Mucosa of gallbladder (tissue), 1 donor: ENCODE measurements around the gene CYP4Z1. TPM values are rescaled to one million over a fixed set of nuclear protein-coding genes. Genes with fewer than 3 reads are reported as not detected.
"Not testable (repeated sequence)": the region's sequence is repeated elsewhere in the genome, so short reads cannot be mapped to it uniquely, and the experiment has no call there.

Source experiments
- DNase-seq: peaks from one replicate; pipeline ENCODE4 v3.0.0-alpha.2; 2020; ENCODE audit warnings: low spot score
- total RNA-seq: library from RNA; stranded (reverse); gene quantifications from one replicate; pipeline ENCODE4 v1.2.1, GENCODE V29; 2021
- donor health status: DM: no; HTN: no; CAD: no.

CYP4Z1 gene
- total RNA-seq, 1 donor from 2014 or later: not detected

DNA sequence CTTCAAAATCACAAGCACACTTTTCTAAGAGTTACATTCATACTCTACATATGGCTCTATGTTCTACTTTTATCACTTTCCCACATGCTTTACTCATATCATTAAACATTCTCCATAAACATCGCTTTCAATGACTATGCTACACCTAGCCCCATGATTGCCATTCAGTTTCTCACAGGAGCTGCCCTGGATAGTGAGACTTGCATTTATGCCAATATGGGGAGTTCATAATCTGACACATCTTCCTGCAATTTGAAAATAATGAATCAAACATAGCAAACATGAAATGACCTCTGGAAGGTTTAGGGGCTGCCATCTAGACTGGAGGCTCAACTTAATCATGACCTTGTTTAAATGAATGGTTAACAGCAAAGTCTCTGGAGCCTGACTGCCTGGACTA, 61.2 kb downstream of the CYP4Z1 start:
- no peak for DNase-seq

DNA sequence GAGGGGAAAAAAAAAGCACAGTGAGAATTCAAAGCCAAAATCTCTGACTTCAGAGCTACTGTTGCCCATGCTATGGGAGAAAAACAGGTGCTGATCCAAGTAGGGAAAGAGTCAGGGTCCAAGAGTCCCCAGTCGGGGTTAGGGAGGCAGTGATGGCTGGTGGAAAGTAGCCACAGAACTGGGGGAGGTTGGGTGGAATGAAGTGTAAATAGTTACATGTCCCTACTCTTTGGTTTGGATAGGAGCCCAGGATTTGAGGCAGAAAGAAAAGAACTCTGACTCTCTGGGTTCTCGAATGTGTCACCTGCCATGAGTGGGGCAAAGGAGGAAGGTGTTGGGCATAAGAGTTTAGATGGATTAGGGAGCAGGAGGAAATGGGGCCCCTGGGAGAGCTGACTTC, 61.8 kb downstream of the CYP4Z1 start:
- DNase-seq: not testable (repeated sequence)

DNA sequence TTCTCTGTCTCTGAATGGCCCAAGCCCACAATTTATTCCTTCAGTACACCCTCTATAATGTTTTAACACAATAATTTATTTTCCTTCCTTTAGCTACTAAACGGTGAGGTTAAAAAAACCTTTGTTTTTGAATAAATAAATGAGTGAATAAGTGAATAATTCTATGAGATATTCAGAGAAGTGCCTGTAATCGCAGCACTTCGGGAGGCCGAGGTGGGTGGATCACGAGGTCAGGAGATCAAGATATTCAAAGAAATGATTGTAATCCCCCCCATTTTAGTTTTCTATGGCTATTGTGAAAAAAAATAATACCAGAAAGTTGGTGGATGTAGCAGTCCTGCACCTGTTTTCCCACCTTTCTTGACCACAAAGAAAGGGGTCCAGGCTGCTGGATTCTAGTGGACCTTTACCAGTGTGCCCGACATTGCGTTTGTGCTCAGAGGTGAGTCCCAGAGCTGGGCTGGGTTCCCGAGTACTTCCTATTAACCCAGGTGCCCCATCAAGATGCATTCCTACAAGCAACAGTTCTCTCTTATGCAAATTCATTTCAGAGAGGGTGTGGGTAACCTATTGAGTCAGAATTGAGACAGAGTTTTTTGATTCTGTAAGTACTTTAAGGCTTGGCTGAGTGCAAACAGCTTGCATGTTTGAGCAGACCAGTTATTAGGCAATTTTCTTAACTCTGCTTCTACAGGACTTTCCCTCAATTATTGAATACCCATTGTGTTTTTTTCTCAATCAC, 62.6 kb downstream of the CYP4Z1 start:
- DNase-seq: not testable (repeated sequence)

DNA sequence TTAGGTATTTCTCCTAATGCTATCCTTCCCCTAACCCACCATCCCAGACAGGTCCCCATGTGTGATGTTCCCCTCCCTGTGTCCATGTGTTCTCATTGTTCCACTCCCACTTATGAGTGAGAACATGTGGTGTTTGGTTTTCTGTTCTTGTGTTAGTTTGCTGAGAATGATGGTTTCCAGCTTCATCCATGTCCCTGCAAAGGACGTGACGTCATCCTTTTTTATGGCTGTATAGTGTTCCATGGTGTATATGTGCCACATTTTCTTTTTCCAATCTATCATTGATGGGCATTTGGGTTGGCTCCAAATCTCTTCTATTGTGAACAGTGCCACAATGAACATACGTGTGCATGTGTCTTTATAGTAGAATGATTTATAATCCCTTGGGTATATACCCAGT, 65.6 kb downstream of the CYP4Z1 start:
- not testable (repeated sequence) for DNase-seq

DNA sequence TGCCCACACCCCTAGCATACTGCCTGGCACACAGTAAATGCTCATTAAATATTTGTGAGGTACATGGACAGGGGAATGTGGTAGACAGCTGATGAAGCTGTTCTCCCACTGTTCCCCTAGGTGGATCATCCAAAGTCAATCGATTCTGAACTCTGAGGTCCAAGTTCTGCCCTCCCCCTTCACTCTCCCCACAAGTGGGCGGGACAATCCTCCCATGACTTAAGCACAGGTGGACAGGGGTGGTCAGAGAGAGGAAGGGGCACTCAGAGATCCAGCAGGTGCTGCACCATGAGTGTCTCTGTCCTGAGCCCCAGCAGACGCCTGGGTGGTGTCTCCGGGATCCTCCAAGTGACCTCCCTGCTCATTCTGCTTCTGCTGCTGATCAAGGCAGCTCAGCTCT, 70.2 kb downstream of the CYP4Z1 start, which contains the start of gene CYP4A22:
CYP4A22 (plus strand) TSS at position 244 of the 400 bp plus-strand sequence; CDS start at position 289, 45 bp downstream.
- DNase-seq: no peak

DNA sequence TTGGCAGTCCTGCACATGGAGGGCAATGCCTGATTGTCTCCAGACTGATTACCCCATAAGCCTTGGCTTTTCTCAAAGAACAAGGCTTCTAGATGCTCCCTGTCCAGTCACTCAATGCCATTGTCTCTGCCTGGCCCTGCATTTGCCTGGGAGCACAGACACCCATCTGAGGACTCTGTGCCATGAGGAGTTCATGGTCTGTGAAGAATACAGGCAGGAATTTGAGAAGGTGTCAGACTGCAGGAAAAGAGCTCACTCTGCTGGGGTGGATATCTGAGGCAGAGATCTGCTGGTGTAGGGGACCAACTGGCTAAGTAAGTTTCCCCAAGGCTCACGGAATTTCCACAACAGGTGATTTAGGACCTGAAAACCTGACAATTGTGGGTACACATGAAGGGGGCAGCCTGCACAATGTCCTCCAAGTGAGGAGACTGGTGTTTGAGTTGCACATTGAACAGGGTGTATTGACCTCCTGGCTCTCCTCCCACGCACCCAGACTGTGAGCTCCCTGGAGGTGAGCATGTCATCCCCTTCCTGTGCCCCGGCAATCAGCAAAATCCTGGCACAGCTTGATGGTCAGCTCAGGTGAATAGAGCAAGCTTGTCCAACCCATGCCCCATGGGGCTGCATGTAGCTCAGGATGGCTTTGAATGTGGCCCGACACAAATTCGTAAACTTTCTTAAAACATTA, 71.0 kb downstream of the CYP4Z1 start:
- DNase-seq: no peak

DNA sequence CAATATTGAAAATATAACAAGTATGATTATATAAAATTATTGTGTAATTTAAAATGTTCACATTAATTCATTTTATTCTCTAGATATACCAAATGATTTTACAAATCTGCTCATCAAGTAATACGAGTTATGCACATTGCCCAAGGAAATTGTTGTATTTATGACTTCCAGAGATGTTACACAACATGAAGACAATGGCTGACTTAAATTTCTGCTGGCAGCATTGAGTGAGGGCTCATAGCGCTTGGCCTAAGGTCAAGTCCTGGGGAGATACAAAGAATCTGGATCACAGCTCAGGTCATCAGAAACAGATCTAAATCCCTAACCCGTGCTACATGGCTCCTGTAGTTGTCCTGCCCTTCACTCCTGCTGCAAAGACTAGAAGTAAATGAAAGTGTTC, 73.3 kb downstream of the CYP4Z1 start:
- not testable (repeated sequence) for DNase-seq

DNA sequence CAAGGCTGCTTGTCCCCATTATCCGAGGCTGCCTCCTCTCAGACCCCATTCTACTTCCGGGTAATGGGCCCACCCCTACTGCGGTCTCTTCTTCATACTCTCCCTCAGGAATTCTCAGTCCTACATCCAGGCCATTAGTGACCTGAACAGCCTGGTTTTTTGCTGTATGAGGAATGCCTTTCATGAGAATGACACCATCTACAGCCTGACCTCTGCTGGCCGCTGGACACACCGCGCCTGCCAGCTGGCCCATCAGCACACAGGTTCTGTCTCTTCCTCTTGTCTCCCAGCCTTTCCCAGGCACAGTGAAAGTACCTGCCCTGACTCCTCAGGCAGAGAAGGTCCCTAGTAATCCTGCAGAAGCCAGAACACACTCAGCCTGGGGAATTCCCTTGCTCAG, 76.6 kb downstream of the CYP4Z1 start:
- DNase-seq: not testable (repeated sequence)

DNA sequence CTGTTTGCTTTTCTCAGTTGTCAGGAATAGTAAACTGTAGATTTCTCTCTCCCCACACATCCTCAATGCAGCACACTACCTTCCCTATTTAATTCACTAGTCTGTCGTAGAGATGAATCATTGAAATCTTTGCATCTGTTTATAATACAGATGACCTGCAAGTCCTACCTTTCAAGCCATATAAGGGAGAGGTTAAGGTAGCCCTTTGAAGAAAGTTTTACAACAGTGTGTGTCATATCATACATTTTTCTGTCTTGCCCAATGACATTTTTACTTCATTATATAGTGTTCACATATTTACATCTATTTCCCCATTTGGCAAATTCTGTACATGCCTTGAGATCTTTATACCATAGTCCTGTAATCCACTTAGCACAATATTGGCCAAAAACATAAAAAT, 79.5 kb downstream of the CYP4Z1 start:
- DNase-seq: not testable (repeated sequence)

DNA sequence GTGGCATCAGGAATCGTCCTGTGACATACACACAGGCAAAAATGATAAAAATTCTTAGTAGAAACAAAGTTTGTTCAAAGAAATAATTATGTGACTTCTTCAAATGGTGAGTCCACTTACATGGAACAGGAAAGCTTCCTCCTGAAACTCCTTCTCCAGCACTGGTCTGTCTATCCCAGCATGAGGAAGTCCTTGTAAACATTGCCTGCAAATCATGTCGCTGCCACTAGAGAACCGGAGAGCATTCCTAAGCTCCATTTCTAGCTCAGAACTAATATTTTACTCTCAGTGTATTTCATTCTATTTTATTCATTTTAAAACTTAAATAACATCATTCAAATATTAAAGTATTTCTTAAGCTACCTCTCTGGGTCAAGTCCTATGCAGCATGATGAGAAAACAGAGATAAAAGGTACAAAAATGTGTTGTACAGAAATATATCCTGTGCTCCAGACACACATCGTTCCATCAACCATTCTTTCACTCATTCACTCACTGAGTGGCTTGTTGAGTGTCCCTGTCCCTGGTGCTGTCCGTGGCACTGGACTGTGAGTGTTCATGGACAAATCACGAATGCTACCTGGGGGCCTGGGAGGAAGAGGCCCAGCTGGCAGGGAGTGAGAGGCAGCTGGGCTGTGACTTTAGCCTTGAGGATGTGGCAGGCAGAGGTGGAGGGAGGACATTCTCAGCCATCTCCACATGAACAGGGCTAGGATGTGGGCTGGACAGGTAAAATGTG, 80.2 kb downstream of the CYP4Z1 start:
- no peak for DNase-seq

DNA sequence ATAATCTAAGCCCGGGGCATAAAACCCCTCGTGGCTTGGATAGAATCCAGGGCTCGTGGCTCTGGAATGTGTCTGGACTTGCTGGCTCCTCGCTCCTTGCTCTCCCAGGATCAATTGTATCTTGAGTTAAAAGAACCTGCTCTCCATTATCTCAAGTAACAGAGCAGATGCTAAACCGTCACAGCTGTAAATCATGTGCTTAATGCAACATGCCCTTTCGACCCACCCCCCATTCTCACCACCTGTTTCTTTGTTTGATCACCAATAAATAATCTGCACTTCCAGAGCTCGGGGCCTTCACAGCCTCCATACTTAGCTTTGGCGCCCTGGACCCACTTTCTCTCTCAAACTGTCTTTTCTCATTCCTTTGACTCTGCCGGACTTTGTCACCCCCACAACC, 82.1 kb downstream of the CYP4Z1 start:
- DNase-seq: not testable (repeated sequence)

DNA sequence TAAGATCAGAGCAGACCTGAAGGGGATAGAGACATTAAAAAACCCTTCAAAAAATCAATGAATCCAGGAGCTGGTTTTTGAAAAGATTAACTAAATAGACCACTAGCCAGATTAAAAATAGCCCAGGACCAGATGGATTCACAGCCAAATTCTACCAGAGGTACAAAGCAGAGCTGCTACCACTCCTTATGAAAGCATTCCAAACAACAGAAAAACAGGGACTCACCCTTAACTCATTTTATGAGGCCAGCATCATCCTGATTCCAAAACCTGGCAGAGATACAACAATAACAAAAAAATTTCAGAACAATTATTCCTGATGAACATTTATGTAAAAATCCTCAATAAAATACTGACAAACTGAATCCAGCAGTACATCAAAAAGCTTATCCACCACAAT, 89.4 kb downstream of the CYP4Z1 start:
- not testable (repeated sequence) for DNase-seq

DNA sequence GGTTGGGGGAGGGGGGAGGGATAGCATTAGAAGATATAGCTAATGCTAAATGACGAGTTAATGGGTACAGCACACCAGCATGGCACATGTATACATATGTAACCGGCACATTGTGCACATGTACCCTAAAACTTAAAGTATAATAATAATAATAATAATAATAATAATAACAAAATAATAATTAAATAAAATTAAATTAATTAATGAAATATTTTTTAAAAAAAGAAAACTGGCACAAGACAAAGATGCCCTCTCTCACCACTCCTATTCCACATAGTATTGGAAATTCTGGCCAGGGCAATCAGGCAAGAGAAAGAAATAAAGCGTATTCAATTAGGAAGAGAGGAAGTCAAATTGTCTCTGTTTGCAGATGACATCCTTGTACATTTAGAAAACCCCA, 90.9 kb downstream of the CYP4Z1 start:
- DNase-seq: not testable (repeated sequence)

DNA sequence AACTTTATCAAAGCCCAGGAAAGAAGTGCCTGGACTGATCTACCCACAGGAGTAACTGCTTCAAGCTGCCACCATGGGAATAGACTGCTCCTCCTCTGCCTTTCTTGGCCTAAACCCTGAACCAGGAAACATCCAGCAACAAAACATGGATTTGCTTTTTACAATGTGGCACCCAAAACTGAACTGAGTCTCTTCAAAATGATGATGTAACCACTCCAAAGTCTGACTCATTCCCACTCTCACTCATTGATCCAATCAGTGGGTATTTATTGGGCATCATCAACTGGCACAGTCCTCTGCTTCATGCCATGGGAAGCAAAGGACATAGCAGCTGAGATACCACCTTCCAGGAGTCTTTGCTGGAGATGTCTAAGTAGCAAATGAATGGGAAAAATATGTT, 93.7 kb downstream of the CYP4Z1 start:
- DNase-seq: no peak

DNA sequence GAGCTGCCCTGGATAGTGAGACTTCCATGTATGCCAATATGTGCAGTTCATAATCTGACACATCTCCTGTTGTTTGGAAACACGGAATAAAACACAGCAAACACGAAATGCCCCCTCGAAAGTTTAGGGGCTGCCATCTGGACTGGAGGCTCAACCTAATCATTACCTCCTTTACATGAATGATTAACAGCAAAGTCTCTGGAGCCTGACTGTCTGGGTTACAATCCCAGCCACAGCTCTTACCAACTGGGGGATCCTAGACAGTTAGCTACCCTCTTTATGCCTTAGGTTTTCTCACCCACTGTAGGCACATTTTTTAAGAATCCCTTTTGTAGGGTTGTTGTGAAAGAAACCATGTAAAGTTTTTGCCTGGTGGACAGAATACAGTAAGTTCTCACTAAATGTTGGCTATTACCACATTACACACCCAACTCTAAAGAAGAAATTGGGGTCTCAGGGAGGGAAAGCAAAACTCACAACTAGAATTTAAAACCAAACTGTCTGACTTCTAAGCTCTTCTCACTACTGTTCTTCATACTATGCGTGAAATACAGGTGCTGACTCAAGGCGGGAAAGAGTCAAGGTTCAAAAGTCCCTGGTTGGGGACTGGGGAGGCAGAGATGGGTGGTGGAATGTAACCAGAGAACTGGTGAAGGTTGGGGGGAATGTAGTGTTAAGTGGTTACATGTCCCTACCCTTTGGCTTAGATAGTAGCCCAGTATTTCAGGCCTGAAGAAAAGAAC, 94.4 kb downstream of the CYP4Z1 start:
- DNase-seq: no peak

DNA sequence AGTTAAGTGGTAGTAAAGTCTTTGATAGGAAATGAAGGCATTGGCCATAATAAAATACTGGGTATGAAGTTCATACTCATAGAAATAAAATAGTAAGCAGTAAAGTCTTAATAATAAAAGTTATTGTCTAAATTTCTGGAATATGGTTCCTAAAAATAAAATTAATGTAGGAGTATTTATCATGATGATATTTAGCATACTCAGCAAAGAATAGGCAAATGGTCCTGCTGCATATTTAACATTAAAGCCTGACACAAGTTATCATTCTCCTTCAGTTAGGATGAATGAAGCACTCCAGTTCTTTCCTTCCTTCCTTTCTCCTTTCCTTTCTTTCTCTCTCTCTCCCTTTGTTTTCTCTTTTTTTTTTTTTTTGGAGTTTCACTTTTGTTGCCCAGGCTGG, 97.5 kb downstream of the CYP4Z1 start:
- no peak for DNase-seq

Other genes with a start within 250 kb of the CYP4Z1 start
- gene CYP4A11, start 125.8 kb upstream of the CYP4Z1 start, total RNA-seq: 14.2 TPM
- 0.78 TPM for gene CYP4X1, start 43.6 kb upstream of the CYP4Z1 start, total RNA-seq
- 0.86 TPM for gene CYP4A22, start 70.2 kb downstream of the CYP4Z1 start, total RNA-seq
- 91.1 TPM for gene PDZK1IP1, start 122.8 kb downstream of the CYP4Z1 start, total RNA-seq
- 6.0 TPM for gene TAL1, start 165.0 kb downstream of the CYP4Z1 start, total RNA-seq
- gene STIL, start 246.9 kb downstream of the CYP4Z1 start, total RNA-seq: 2.7 TPM